ENCODE data around the gene CFL1. TPM values are rescaled to one million over a fixed set of nuclear protein-coding genes. Genes with fewer than 3 reads are reported as not detected.

Gene CFL1
- total and polyA plus RNA-seq, 2 of the 8 experiments (the other 6 are each of a cell fraction or from before 2014, with no cell fraction given) = 1,252 to 1,365 TPM

GRCh38 chr11:65857853-65858680, at the start of gene CFL1 (continued):
- TF ChIP-seq PHF8 (conservative IDR thresholded peaks at IDR 0.05; ENCODE audit: low read depth, low read length) (peak; percentile 94), CTCF (IDR thresholded peaks at IDR 0.05; ENCODE audit: control extremely low read depth in 1 of 3, insufficient read depth in 1 of 3, low read depth in 1 of 3, low read length in 3 of 3) (no peak), CTBP2 (IDR thresholded peaks at IDR 0.05; ENCODE audit: borderline replicate concordance, insufficient read depth, insufficient read length, low read length) (no peak), SIRT6 (IDR thresholded peaks at IDR 0.05; ENCODE audit: low read length) (no peak), KDM1A (IDR thresholded peaks at IDR 0.05; ENCODE audit: borderline replicate concordance, low read length) (no peak), TCF12 (IDR thresholded peaks at IDR 0.05; ENCODE audit: low read depth, low read length) (0 out of 2 replicates have a peak, but pooled peaks have one; percentile 23), KDM5A (IDR thresholded peaks at IDR 0.05; ENCODE audit: low read length) (no peak), GTF2F1 (IDR thresholded peaks at IDR 0.05; ENCODE audit: borderline replicate concordance, low read depth, low read length) (peak; percentile 90), FOSL1 (IDR thresholded peaks at IDR 0.05; ENCODE audit: insufficient read depth, low read depth, low read length) (no peak), HDAC6 (IDR thresholded peaks at IDR 0.05; ENCODE audit: low read depth, low read length) (no peak), EZH2 (IDR thresholded peaks at IDR 0.05; ENCODE audit: low read depth, low read length, severe bottlenecking) (no peak), RNF2 (IDR thresholded peaks at IDR 0.05; ENCODE audit: borderline replicate concordance, low read depth, low read length, missing control alignments, poor library complexity, severe bottlenecking) (no peak), TEAD4 (IDR thresholded peaks at IDR 0.05; ENCODE audit: low read depth, low read length) (peak; percentile 36; the same call in 1 of the 2 replicates), SRF (IDR thresholded peaks at IDR 0.05; ENCODE audit: low read depth, low read length) (no peak), BACH1 (IDR thresholded peaks at IDR 0.05; ENCODE audit: low read length) (no peak), YY1 (IDR thresholded peaks at IDR 0.05; ENCODE audit: low read depth, low read length) (peak; percentile 37; the same call in 1 of the 2 replicates), BCL11A (IDR thresholded peaks at IDR 0.05; ENCODE audit: low read depth in 2 of 2, low read length in 2 of 2) (no peak), MAFK (IDR thresholded peaks at IDR 0.05; ENCODE audit: low read depth, low read length) (no peak), NRF1 (IDR thresholded peaks at IDR 0.05; ENCODE audit: low read depth, low read length) (no peak)
- TF ChIP-seq, protein P1, sequence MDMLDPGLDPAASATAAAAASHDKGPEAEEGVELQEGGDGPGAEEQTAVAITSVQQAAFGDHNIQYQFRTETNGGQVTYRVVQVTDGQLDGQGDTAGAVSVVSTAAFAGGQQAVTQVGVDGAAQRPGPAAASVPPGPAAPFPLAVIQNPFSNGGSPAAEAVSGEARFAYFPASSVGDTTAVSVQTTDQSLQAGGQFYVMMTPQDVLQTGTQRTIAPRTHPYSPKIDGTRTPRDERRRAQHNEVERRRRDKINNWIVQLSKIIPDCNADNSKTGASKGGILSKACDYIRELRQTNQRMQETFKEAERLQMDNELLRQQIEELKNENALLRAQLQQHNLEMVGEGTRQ (IDR thresholded peaks at IDR 0.05; ENCODE audit: low read length) = no peak

All from H1 (cell line).